HepG2 (cell line): ENCODE results near the gene HLA-DRB1. TPM values are rescaled to one million over a fixed set of nuclear protein-coding genes. Genes with fewer than 3 reads are reported as not detected.

Experiments
- ATAC-seq: fragments of 200-7000 bp; cut with Tn5 transposase; 3 replicates; pipeline ENCODE4 v1.9.1; 2020; ENCODE audit warnings: mild to moderate bottlenecking, moderate library complexity
- BruUV-seq: library from RNA; stranded (reverse); fragments of 400-500 nt; replicated peaks from 2 replicates; lab custom pipeline; 2021; lab: Mats Ljungman, UMichigan
- CTCF ChIA-PET: fragments of 300-600 bp; formaldehyde crosslinking; extraction: SDS; loops from one replicate; lab custom pipeline; 2021; ENCODE audit warnings: low total read pairs, inconsistent platforms, low intra/inter-chr PET ratio; lab: Yijun Ruan, JAX
- POLR2A ChIA-PET: fragments of 350-600 bp; sonication (Branson Sonifier 250); formaldehyde crosslinking; loops from one replicate; lab custom pipeline; 2020; ENCODE audit warnings: antibody characterized with exemption, inconsistent platforms; lab: Yijun Ruan, JAX
- DNase-seq: peaks from one replicate; pipeline ENCODE4 v3.0.0-alpha.2; 2015; ENCODE audit warnings: low spot score
- FAIRE-seq: peaks from 3 replicates; lab custom pipeline; 2011; peaks lifted over from hg19 to GRCh38; lab: Jason Lieb, UNC
- H2AFZ ChIP-seq: one replicate; pipeline ENCODE4 v1.6.1; 2011; ENCODE audit warnings: low read length, inconsistent platforms
- H3K27ac ChIP-seq: fragments of 300-600 bp; 3 replicates; pipeline ENCODE4 v1.8.0; 2011; ENCODE audit warnings: mixed run types, mild to moderate bottlenecking, mixed read lengths, low read length, inconsistent platforms; ENCODE audit not compliant: insufficient read depth; ENCODE audit errors: extremely low read length
- H3K27me3 ChIP-seq, 2 experiments: fragments of 200-600 bp in 1 of 2; 2 replicates in 1 of 2; 3 replicates in 1 of 2; pipeline versions ENCODE4 v1.6.0 to v1.8.0; 2011; ENCODE audit warnings: low read length in 2 of 2, mild to moderate bottlenecking in 2 of 2, moderate library complexity in 2 of 2, inconsistent platforms in 1 of 2; ENCODE audit not compliant: insufficient read depth in 2 of 2, control insufficient read depth in 1 of 2
- H3K36me3 ChIP-seq, 2 experiments: fragments of 200-600 bp in 1 of 2; replicated peaks in 1 of 2; 2 replicates in 1 of 2; 3 replicates in 1 of 2; pipeline versions ENCODE4 v1.5.1 to v1.8.0; 2011; ENCODE audit warnings: low read length in 2 of 2, inconsistent platforms in 1 of 2; ENCODE audit not compliant: insufficient read depth in 2 of 2, control insufficient read depth in 1 of 2
- H3K4me1 ChIP-seq: 2 replicates; pipeline ENCODE4 v1.5.1; 2012; ENCODE audit warnings: low read length, inconsistent platforms; ENCODE audit not compliant: insufficient read depth
- H3K4me2 ChIP-seq: 2 replicates; pipeline ENCODE4 v1.6.0; 2011; ENCODE audit warnings: low read depth, low read length, inconsistent platforms
- H3K4me3 ChIP-seq, 3 experiments: fragments of 200-600 bp in 1 of 3; sonication (generic), shearing (Covaris generic) in 1 of 3; replicated peaks in 1 of 3; 2 replicates each; pipeline ENCODE4 v1.5.1; 2011 to 2016; ENCODE audit warnings: low read length in 3 of 3, inconsistent platforms in 2 of 3, low read depth in 2 of 3, mild to moderate bottlenecking in 2 of 3, control low read depth in 1 of 3, mixed read lengths in 1 of 3; ENCODE audit not compliant: insufficient read depth in 1 of 3
- H3K79me2 ChIP-seq: one replicate; pipeline ENCODE4 v1.6.1; 2011; ENCODE audit warnings: low read length, inconsistent platforms; ENCODE audit not compliant: insufficient read depth
- H3K9ac ChIP-seq: 2 replicates; pipeline ENCODE4 v1.6.0; 2011; ENCODE audit warnings: mild to moderate bottlenecking, low read depth, low read length, inconsistent platforms; ENCODE audit not compliant: insufficient read depth
- H3K9me3 ChIP-seq: 2 replicates; pipeline ENCODE4 v1.5.1; 2012; ENCODE audit warnings: mild to moderate bottlenecking, low read length
- H4K20me1 ChIP-seq: 2 replicates; pipeline ENCODE4 v1.6.0; 2011; ENCODE audit warnings: inconsistent platforms, mild to moderate bottlenecking, low read length, moderate library complexity; ENCODE audit not compliant: insufficient read depth
- CBX5 ChIP-seq: sonication (generic); formaldehyde crosslinking; IDR thresholded peaks from 2 replicates; pipeline ENCODE4 v1.4.0; 2020; ENCODE audit warnings: missing genetic modification reagents, borderline replicate concordance
- CEBPZ ChIP-seq: IDR thresholded peaks from 2 replicates; pipeline ENCODE4 v1.6.1; 2012; ENCODE audit warnings: low read length, improper control_type of control experiment
- CREM ChIP-seq, 2 experiments: sonication (generic) in 1 of 2; formaldehyde crosslinking in 1 of 2; IDR thresholded peaks; 2 replicates each; pipeline versions ENCODE4 v1.4.0 to v1.6.1; 2016 to 2020; ENCODE audit warnings: antibody characterized with exemption in 1 of 2, mild to moderate bottlenecking in 1 of 2, missing genetic modification reagents in 1 of 2
- MXD3 ChIP-seq: IDR thresholded peaks from 2 replicates; pipeline ENCODE4 v1.6.1; 2016; ENCODE audit warnings: mild to moderate bottlenecking, missing biosample characterization, missing genetic modification reagents
- NFYB ChIP-seq: sonication (generic); formaldehyde crosslinking; IDR thresholded peaks from 2 replicates; pipeline ENCODE4 v1.4.0; 2020; ENCODE audit warnings: missing genetic modification reagents
- NFYC ChIP-seq: IDR thresholded peaks from 2 replicates; pipeline ENCODE4 v1.6.1; 2016; ENCODE audit warnings: missing genetic modification reagents, missing compliant biosample characterization
- RFX5 ChIP-seq: IDR thresholded peaks from 2 replicates; pipeline ENCODE4 v1.6.1; 2011; ENCODE audit warnings: low read depth, low read length, improper control_type of control experiment
- SUZ12 ChIP-seq: fragments of 150-350 bp; IDR thresholded peaks from 2 replicates; pipeline ENCODE4 v1.6.1; 2014; ENCODE audit warnings: low read depth, low read length
- THYN1 ChIP-seq: sonication (generic); formaldehyde crosslinking; IDR thresholded peaks from 2 replicates; pipeline ENCODE4 v1.8.1; 2023; ENCODE audit warnings: low read depth, mild to moderate bottlenecking, moderate library complexity, missing genetic modification reagents, borderline replicate concordance
- ZNF205 ChIP-seq: IDR thresholded peaks from 2 replicates; pipeline ENCODE4 v1.6.1; 2018; ENCODE audit warnings: missing biosample characterization, missing genetic modification reagents
- ZNF451 ChIP-seq: sonication (generic); formaldehyde crosslinking; IDR thresholded peaks from 2 replicates; pipeline ENCODE4 v1.5.0; 2020; ENCODE audit warnings: mild to moderate bottlenecking, missing genetic modification reagents
- ZNF558 ChIP-seq: sonication (generic); formaldehyde crosslinking; IDR thresholded peaks from 2 replicates; pipeline ENCODE4 v1.9.0; 2022; ENCODE audit warnings: mild to moderate bottlenecking, missing genetic modification reagents, borderline replicate concordance
- ZNF570 ChIP-seq: sonication (generic); formaldehyde crosslinking; IDR thresholded peaks from 2 replicates; pipeline ENCODE4 v1.4.0; 2020; ENCODE audit warnings: mild to moderate bottlenecking, missing genetic modification reagents, borderline replicate concordance
- ZNF749 ChIP-seq: sonication (generic); formaldehyde crosslinking; IDR thresholded peaks from 2 replicates; pipeline ENCODE4 v1.8.0; 2022; ENCODE audit warnings: mild to moderate bottlenecking, missing genetic modification reagents, moderate library complexity, borderline replicate concordance
- ZXDC ChIP-seq: sonication (generic); formaldehyde crosslinking; IDR thresholded peaks from 2 replicates; pipeline ENCODE4 v1.5.0; 2020; ENCODE audit warnings: mild to moderate bottlenecking, missing genetic modification reagents
- WGBS: methylation state at CpG from one replicate; pipeline ENCODE4 v1.1.6; 2017; ENCODE audit warnings: low lambda C conversion rate; 5-methylcytosine and 5-hydroxymethylcytosine counted together
- in situ Hi-C: cut with HindIII; loops from 2 replicates; pipeline ENCODE4 v1.10.0; 2017; ENCODE audit warnings: low pct_unique_long_range_greater_than_20kb; ENCODE audit not compliant: extremely low pct_ligation_motif_present
- intact Hi-C: fragments of 100-400 bp; cut with micrococcal nuclease; formaldehyde crosslinking; loops from one replicate; pipeline ENCODE4 v1.10.0; 2022; ENCODE audit not compliant: unreplicated experiment
- polyA plus RNA-seq, 8 experiments: library from polyadenylated mRNA; depleted of rRNA in 3 of 8; stranded (reverse) in 7 of 8; unstranded in 1 of 8; fragments of >200 nt; fragmentation: Illumina TruSeq in 4 of 8; extraction: Trizol in 4 of 8; gene quantifications; 2 replicates each; pipeline versions ENCODE4 v1.2.1 to v1.2.3, GENCODE V29; 2011 to 2016; ENCODE audit warnings: low read depth in 4 of 8, missing spikeins in 1 of 8, mixed read lengths in 1 of 8; ENCODE audit not compliant: insufficient read depth in 1 of 8
- total RNA-seq, 5 experiments: library from RNA; depleted of rRNA; stranded (reverse); fragments of >200 nt; fragmentation: Illumina TruSeq; extraction: Trizol; gene quantifications; 2 replicates each; pipeline ENCODE4 v1.2.3, GENCODE V29; 2016; ENCODE audit warnings: low read depth in 1 of 5

The HLA-DRB1 gene
- total and polyA plus RNA-seq, 2 of the 13 experiments (the other 11 are each of a cell fraction or from before 2014, with no cell fraction given): 0.09 TPM; not detected in 1

GRCh38 chr6:32610682-32611296 lies 21.1 kb upstream of the HLA-DRB1 start (continued):
- TF ChIP-seq ZNF451 (CRISPR knock-in tag) (no peak), ZNF558 (CRISPR knock-in tag) (no peak), ZNF205 (CRISPR knock-in tag) (no peak)

- FAIRE-seq (peak; percentile 52), ATAC-seq (peak; percentile 60), DNase-seq (peak; percentile 21)
- H3K4me2 ChIP-seq: no peak overlapping the region
- H3K36me3 ChIP-seq: no peaks in the 10 kb centered on the region
- CTCF ChIA-PET: no interaction called here
- H2AFZ ChIP-seq: no peak overlapping the region
- H4K20me1 ChIP-seq: no peaks in the 10 kb centered on the region
- no peaks in the 10 kb centered on the region for H3K4me1 ChIP-seq
- H3K27me3 ChIP-seq: 0 out of 5 replicates have a peak, but pooled peaks cover 1 to 4% of the 10 kb centered on the region in 2 experiments
- no TSS peak for BruUV-seq
- H3K27ac ChIP-seq: no peak overlapping the region
- intact Hi-C loops: no loop called here
- WGBS: under 1% methylated on average over 8 of the region's 8 CpGs
- POLR2A ChIA-PET: no interaction called here
- H3K9ac ChIP-seq: no peak overlapping the region
- H3K79me2 ChIP-seq: no peaks in the 10 kb centered on the region
- in situ Hi-C loops: no loop called here
- H3K9me3 ChIP-seq: no peaks in the 10 kb centered on the region
- no peak overlapping the region for H3K4me3 ChIP-seq
- TF ChIP-seq NFYB (peak; percentile 49; the same call in 1 of the 2 replicates), SUZ12 (no peak), CEBPZ (no peak), CBX5 (CRISPR knock-in tag) (no peak), ZNF570 (CRISPR knock-in tag) (no peak), NFYC (CRISPR knock-in tag) (peak; percentile 56), RFX5 (peak; percentile 98), THYN1 (CRISPR knock-in tag) (no peak), CREM (IDR thresholded peaks at IDR 0.05) (peak; percentile 26; the same call in 1 of the 2 replicates), CREM (CRISPR knock-in tag; IDR thresholded peaks at IDR 0.05) (no peak), ZNF749 (no peak), ZXDC (CRISPR knock-in tag) (no peak), MXD3 (CRISPR knock-in tag) (no peak)
These were observed 20.3 kb upstream of the HLA-DRB1 start for GRCh38 chr6:32609731-32610640.
